22Rv1 (cell line): ENCODE results near the gene ALKBH5.

ENCODE experiments used
- CTCF ChIP-seq: fragments of 450-650 bp; IDR thresholded peaks from 2 replicates; pipeline ENCODE4 v1.5.1; 2017; ENCODE audit warnings: mild to moderate bottlenecking
- ZFX ChIP-seq: fragments of 450-650 bp; IDR thresholded peaks from 2 replicates; pipeline ENCODE4 v1.6.1; 2017; ENCODE audit warnings: antibody characterized with exemption, borderline replicate concordance

- TF ChIP-seq CTCF, result no peak
- no peak for TF ChIP-seq ZFX
These were observed 20.1 kb upstream of the ALKBH5 start for GRCh38 chr17:18163547-18163946.
